Bronchial epithelial cell (primary cell): ENCODE measurements around the gene BTG4. TPM values are rescaled to one million over a fixed set of nuclear protein-coding genes. Genes with fewer than 3 reads are reported as not detected.
A peak's percentile ranks its signal among the peaks of the same experiment; 100 is the strongest.

Experiments used
- DNase-seq: peaks from one replicate; pipeline ENCODE4 v3.0.0-alpha.2; 2010; ENCODE audit warnings: low read depth
- FAIRE-seq: peaks from 2 replicates; lab custom pipeline; 2011; peaks lifted over from hg19 to GRCh38; lab: Jason Lieb, UNC
- H3K27me3 ChIP-seq: 2 replicates; pipeline ENCODE4 v1.5.1; 2011; ENCODE audit warnings: low read length; ENCODE audit not compliant: control insufficient read depth, insufficient read depth
- H3K36me3 ChIP-seq: 2 replicates; pipeline ENCODE4 v1.5.1; 2011; ENCODE audit warnings: low read length; ENCODE audit not compliant: control insufficient read depth, insufficient read depth
- H3K4me3 ChIP-seq: 2 replicates; pipeline ENCODE4 v1.5.1; 2011; ENCODE audit warnings: mild to moderate bottlenecking, low read depth, low read length, control low read depth
- CTCF ChIP-seq: IDR thresholded peaks from 2 replicates; pipeline ENCODE4 v1.5.1; 2011; ENCODE audit warnings: mild to moderate bottlenecking, moderate library complexity, low read length, control low read depth, inconsistent platforms; ENCODE audit not compliant: insufficient read depth, severe bottlenecking
- total RNA-seq: library from RNA; depleted of rRNA; stranded (reverse); fragments of >200 nt; gene quantifications from 2 replicates; pipeline ENCODE4 v1.2.1, GENCODE V29; 2014

BTG4 gene
- total RNA-seq, 1 donor from 2014 or later: 0.26 TPM

- DNase-seq (no peak), FAIRE-seq (no peak)
- H3K36me3 ChIP-seq: no peaks in the 10 kb centered on the region
- no peaks in the 10 kb centered on the region for H3K27me3 ChIP-seq
- no peak overlapping the region for H3K4me3 ChIP-seq
- no peak for TF ChIP-seq CTCF
Measured at GRCh38 chr11:111518668-111519067, 6.5 kb upstream of the BTG4 start.

- H3K27me3 ChIP-seq: no peaks in the 10 kb centered on the region
- no peak overlapping the region for H3K4me3 ChIP-seq
- FAIRE-seq: no peak
- no peaks in the 10 kb centered on the region for H3K36me3 ChIP-seq
- DNase-seq: no peak
- no peak for TF ChIP-seq CTCF
Measured at GRCh38 chr11:111515591-111515990, 3.4 kb upstream of the BTG4 start.

- FAIRE-seq (no peak), DNase-seq (no peak)
- no peak within 1 kb of the TSS for H3K4me3 ChIP-seq
Measured at GRCh38 chr11:111514216-111515031, 2.2 kb upstream of the BTG4 start, which contains the start of gene HOATZ. Gene HOATZ, plus strand, starts transcription at chr11:111514778. Its CDS starts 7 bp downstream, at chr11:111514785.

GRCh38 chr11:111513240-111513605 lies 1.0 kb upstream of the BTG4 start:
- no peaks in the 10 kb centered on the region for H3K27me3 ChIP-seq
- peak overlapping the region; percentile 50 for H3K4me3 ChIP-seq
- no peaks in the 10 kb centered on the region for H3K36me3 ChIP-seq
- no peak for TF ChIP-seq CTCF
- FAIRE-seq (no peak), DNase-seq (peak; percentile 97)

More at GRCh38 chr11:111514216-111515031, 2.2 kb upstream of the BTG4 start, which contains the start of gene HOATZ:
- TF ChIP-seq CTCF: peak; percentile 26
- Histone ChIP-seq H3K27me3 (no peaks in the 10 kb centered on the region), H3K36me3 (no peaks in the 10 kb centered on the region)

- no peak for TF ChIP-seq CTCF
- Histone ChIP-seq H3K36me3 (no peaks in the 10 kb centered on the region), H3K4me3 (no peak overlapping the region), H3K27me3 (no peaks in the 10 kb centered on the region)
- DNase-seq (peak; percentile 97), FAIRE-seq (peak; percentile 7)
Measured at GRCh38 chr11:111510311-111510710, 1.9 kb downstream of the BTG4 start.
